ENCODE results near the gene RNF25.

GRCh38 chr2:218718058-218718457 lies 46.3 kb upstream of the RNF25 start:
- TF ChIP-seq, protein P1, sequence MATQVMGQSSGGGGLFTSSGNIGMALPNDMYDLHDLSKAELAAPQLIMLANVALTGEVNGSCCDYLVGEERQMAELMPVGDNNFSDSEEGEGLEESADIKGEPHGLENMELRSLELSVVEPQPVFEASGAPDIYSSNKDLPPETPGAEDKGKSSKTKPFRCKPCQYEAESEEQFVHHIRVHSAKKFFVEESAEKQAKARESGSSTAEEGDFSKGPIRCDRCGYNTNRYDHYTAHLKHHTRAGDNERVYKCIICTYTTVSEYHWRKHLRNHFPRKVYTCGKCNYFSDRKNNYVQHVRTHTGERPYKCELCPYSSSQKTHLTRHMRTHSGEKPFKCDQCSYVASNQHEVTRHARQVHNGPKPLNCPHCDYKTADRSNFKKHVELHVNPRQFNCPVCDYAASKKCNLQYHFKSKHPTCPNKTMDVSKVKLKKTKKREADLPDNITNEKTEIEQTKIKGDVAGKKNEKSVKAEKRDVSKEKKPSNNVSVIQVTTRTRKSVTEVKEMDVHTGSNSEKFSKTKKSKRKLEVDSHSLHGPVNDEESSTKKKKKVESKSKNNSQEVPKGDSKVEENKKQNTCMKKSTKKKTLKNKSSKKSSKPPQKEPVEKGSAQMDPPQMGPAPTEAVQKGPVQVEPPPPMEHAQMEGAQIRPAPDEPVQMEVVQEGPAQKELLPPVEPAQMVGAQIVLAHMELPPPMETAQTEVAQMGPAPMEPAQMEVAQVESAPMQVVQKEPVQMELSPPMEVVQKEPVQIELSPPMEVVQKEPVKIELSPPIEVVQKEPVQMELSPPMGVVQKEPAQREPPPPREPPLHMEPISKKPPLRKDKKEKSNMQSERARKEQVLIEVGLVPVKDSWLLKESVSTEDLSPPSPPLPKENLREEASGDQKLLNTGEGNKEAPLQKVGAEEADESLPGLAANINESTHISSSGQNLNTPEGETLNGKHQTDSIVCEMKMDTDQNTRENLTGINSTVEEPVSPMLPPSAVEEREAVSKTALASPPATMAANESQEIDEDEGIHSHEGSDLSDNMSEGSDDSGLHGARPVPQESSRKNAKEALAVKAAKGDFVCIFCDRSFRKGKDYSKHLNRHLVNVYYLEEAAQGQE (IDR thresholded peaks at IDR 0.05): no peak
- TF ChIP-seq CTCF (IDR thresholded peaks at IDR 0.05): no peak
- TF ChIP-seq POLR2A (IDR thresholded peaks at IDR 0.05; ENCODE audit: low read length): no peak
- TF ChIP-seq, protein P2, sequence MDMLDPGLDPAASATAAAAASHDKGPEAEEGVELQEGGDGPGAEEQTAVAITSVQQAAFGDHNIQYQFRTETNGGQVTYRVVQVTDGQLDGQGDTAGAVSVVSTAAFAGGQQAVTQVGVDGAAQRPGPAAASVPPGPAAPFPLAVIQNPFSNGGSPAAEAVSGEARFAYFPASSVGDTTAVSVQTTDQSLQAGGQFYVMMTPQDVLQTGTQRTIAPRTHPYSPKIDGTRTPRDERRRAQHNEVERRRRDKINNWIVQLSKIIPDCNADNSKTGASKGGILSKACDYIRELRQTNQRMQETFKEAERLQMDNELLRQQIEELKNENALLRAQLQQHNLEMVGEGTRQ (IDR thresholded peaks at IDR 0.05): no peak
- TF ChIP-seq RNF2 (IDR thresholded peaks at IDR 0.05; ENCODE audit: borderline replicate concordance, low read depth): no peak
- no peak for TF ChIP-seq JUN (IDR thresholded peaks at IDR 0.05)
- no peak for TF ChIP-seq FOSL2 (IDR thresholded peaks at IDR 0.05)
- TF ChIP-seq FOSL2 (CRISPR knock-in tag; IDR thresholded peaks at IDR 0.05): no peak
- no peak for TF ChIP-seq MAFK (IDR thresholded peaks at IDR 0.05; ENCODE audit: partially characterized antibody)
- TF ChIP-seq ZSCAN20 (CRISPR knock-in tag; IDR thresholded peaks at IDR 0.05): no peak
- TF ChIP-seq HDAC2 (IDR thresholded peaks at IDR 0.05): no peak
- TF ChIP-seq RARB (CRISPR knock-in tag; IDR thresholded peaks at IDR 0.05): no peak
- TF ChIP-seq PHF8 (IDR thresholded peaks at IDR 0.05; ENCODE audit: borderline replicate concordance, low read depth): no peak
- TF ChIP-seq KDM1A (IDR thresholded peaks at IDR 0.05; ENCODE audit: low read depth): no peak
- TF ChIP-seq, protein P3, sequence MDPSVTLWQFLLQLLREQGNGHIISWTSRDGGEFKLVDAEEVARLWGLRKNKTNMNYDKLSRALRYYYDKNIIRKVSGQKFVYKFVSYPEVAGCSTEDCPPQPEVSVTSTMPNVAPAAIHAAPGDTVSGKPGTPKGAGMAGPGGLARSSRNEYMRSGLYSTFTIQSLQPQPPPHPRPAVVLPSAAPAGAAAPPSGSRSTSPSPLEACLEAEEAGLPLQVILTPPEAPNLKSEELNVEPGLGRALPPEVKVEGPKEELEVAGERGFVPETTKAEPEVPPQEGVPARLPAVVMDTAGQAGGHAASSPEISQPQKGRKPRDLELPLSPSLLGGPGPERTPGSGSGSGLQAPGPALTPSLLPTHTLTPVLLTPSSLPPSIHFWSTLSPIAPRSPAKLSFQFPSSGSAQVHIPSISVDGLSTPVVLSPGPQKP (IDR thresholded peaks at IDR 0.05; ENCODE audit: low read depth, low read length): no peak

Measured in A549 (cell line).